T-helper 1 cell treated with Interleukin-12 subunit alpha and Interleukin-12 subunit beta and Interleukin-4 antibody, amounts not matched to agents 30 ng/mL and 1 ng/mL, for 36 hours (primary cell): Measurements from ENCODE around the gene SSB. TPM values are rescaled to one million over a fixed set of nuclear protein-coding genes. Genes with fewer than 3 reads are reported as not detected.

ENCODE experiments used
- total RNA-seq: library from RNA; stranded (reverse); gene quantifications from 2 replicates; pipeline ENCODE4 v1.2.3, GENCODE V29; 2022

SSB gene
- total RNA-seq, 1 donor from 2014 or later, result 82.4 TPM

Other genes starting within 250 kb of the SSB start
- gene FASTKD1, start 225.0 kb upstream of the SSB start, total RNA-seq, result 35.9 and 39.2 TPM in 2 replicates
- 52.3 and 60.2 TPM in 2 replicates for gene PPIG, start 214.5 kb upstream of the SSB start, total RNA-seq
- gene CFAP210, start 104.5 kb upstream of the SSB start, total RNA-seq, result not detected in 2 replicates
- 2.1 and 3.0 TPM in 2 replicates for gene PHOSPHO2, start 104.4 kb upstream of the SSB start, total RNA-seq
- gene KLHL23, start 65.0 kb upstream of the SSB start, total RNA-seq, result 4.8 and 5.3 TPM in 2 replicates
- gene METTL5, start 26.0 kb downstream of the SSB start, total RNA-seq, result 52.1 and 56.1 TPM in 2 replicates
- 27.1 and 28.2 TPM in 2 replicates for gene UBR3, start 28.6 kb downstream of the SSB start, total RNA-seq